22Rv1 (cell line): ENCODE measurements around the gene SPIRE2.
"Not testable (repeated sequence)": the region's sequence is repeated elsewhere in the genome, so short reads cannot be mapped to it uniquely, and the experiment has no call there.

ENCODE experiments used
- H3K27ac ChIP-seq: fragments of 450-650 bp; 2 replicates; pipeline ENCODE4 v1.5.1; 2017
- CTCF ChIP-seq: fragments of 450-650 bp; IDR thresholded peaks from 2 replicates; pipeline ENCODE4 v1.5.1; 2017; ENCODE audit warnings: mild to moderate bottlenecking
- ZFX ChIP-seq: fragments of 450-650 bp; IDR thresholded peaks from 2 replicates; pipeline ENCODE4 v1.6.1; 2017; ENCODE audit warnings: antibody characterized with exemption, borderline replicate concordance

Gene SPIRE2

GRCh38 chr16:89798126-89798525, 30.1 kb upstream of the SPIRE2 start:
- TF ChIP-seq ZFX (no peak), CTCF (no peak)
- no peak overlapping the region for H3K27ac ChIP-seq

GRCh38 chr16:89798832-89799370, 29.4 kb upstream of the SPIRE2 start:
- H3K27ac ChIP-seq, result no peak overlapping the region
- no peak for TF ChIP-seq CTCF

- no peak for TF ChIP-seq ZFX
- no peak for TF ChIP-seq CTCF
- H3K27ac ChIP-seq, result no peak overlapping the region
These were observed 26.5 kb upstream of the SPIRE2 start for GRCh38 chr16:89801800-89802199.

- H3K27ac ChIP-seq, result no peak overlapping the region
- TF ChIP-seq ZFX, result no peak
- TF ChIP-seq CTCF, result no peak
These were observed 23.0 kb upstream of the SPIRE2 start for GRCh38 chr16:89805136-89805905.

GRCh38 chr16:89806589-89807193, 21.6 kb upstream of the SPIRE2 start:
- H3K27ac ChIP-seq, result not testable (repeated sequence)

GRCh38 chr16:89808475-89808874, 19.8 kb upstream of the SPIRE2 start:
- H3K27ac ChIP-seq, result no peak overlapping the region
- TF ChIP-seq ZFX (no peak), CTCF (no peak)

GRCh38 chr16:89811321-89811720, 17.0 kb upstream of the SPIRE2 start:
- H3K27ac ChIP-seq, result no peak overlapping the region
- no peak for TF ChIP-seq CTCF
- TF ChIP-seq ZFX, result no peak
